Measurements from ENCODE around the gene SCARF2.

- no peak for TF ChIP-seq EZH2phosphoT487 (IDR thresholded peaks at IDR 0.05; ENCODE audit: borderline replicate concordance, low read length)
- TF ChIP-seq, protein P1, sequence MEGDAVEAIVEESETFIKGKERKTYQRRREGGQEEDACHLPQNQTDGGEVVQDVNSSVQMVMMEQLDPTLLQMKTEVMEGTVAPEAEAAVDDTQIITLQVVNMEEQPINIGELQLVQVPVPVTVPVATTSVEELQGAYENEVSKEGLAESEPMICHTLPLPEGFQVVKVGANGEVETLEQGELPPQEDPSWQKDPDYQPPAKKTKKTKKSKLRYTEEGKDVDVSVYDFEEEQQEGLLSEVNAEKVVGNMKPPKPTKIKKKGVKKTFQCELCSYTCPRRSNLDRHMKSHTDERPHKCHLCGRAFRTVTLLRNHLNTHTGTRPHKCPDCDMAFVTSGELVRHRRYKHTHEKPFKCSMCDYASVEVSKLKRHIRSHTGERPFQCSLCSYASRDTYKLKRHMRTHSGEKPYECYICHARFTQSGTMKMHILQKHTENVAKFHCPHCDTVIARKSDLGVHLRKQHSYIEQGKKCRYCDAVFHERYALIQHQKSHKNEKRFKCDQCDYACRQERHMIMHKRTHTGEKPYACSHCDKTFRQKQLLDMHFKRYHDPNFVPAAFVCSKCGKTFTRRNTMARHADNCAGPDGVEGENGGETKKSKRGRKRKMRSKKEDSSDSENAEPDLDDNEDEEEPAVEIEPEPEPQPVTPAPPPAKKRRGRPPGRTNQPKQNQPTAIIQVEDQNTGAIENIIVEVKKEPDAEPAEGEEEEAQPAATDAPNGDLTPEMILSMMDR (IDR thresholded peaks at IDR 0.05; ENCODE audit: low read depth, low read length, poor library complexity, severe bottlenecking) = no peak
These were observed 1.3 kb downstream of the SCARF2 start for GRCh38 chr22:20436307-20436767.
